GM13977 (cell line): ENCODE data around the gene ANKRD28.

Experiments used
- DNase-seq: peaks from one replicate; pipeline ENCODE4 v3.0.0; 2012; ENCODE audit warnings: low spot score
- in situ Hi-C: fragments of 300-500 bp; cut with MboI; formaldehyde crosslinking; loops from one replicate; pipeline ENCODE4 v1.12.0; 2022; ENCODE audit warnings: low sequenced_read_pairs, low pct_unique_long_range_greater_than_20kb, mixed read lengths, inconsistent platforms; ENCODE audit not compliant: unreplicated experiment
- TF ChIP-seq, protein P1 (sequence below): IDR thresholded peaks from 2 replicates; pipeline ENCODE4 v1.5.1; 2012; ENCODE audit warnings: mild to moderate bottlenecking, control low read depth; ENCODE audit not compliant: insufficient read depth; ENCODE audit errors: extremely low read depth, missing control alignments

Gene ANKRD28

DNA sequence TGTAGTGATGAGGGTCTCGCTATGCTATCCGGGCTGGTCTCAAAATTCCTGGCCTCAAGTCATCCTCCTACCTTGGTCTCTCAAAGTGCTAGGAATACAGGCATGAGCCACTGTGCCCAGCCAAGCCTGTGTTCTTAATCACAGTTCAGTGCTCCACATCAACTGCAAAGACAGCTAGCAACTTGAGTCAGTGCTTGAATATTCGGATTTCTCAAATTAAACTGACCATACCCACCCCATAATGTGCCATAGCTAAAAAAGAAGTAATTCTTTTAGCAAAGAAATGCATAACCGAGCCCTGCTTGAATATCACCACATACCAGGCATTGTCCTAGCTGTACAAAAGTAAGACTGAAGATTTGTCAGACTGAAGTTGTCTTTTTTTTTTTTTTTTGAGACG lies 107.0 kb downstream of the ANKRD28 start:
- in situ Hi-C loops: no loop called here
- DNase-seq: no peak
- TF ChIP-seq, protein P1, sequence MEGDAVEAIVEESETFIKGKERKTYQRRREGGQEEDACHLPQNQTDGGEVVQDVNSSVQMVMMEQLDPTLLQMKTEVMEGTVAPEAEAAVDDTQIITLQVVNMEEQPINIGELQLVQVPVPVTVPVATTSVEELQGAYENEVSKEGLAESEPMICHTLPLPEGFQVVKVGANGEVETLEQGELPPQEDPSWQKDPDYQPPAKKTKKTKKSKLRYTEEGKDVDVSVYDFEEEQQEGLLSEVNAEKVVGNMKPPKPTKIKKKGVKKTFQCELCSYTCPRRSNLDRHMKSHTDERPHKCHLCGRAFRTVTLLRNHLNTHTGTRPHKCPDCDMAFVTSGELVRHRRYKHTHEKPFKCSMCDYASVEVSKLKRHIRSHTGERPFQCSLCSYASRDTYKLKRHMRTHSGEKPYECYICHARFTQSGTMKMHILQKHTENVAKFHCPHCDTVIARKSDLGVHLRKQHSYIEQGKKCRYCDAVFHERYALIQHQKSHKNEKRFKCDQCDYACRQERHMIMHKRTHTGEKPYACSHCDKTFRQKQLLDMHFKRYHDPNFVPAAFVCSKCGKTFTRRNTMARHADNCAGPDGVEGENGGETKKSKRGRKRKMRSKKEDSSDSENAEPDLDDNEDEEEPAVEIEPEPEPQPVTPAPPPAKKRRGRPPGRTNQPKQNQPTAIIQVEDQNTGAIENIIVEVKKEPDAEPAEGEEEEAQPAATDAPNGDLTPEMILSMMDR: no peak

DNA sequence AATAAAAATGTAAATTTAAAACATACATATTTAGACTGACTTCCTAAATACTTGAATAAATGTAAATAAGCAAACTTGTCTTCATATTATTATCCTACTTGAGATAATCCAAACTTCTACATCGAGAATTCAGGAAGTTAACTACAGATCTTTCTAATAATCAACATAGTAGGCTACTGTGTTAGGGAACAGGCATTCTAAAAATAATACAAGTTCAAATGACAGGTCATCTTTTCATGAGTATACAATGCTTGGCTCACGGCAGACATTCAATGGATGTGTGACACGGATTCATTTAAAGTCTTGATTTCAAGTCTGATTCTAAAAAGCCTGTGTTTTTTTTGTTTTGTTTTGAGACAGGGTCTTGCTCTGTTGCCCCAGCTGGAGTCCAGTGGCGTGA lies 107.5 kb downstream of the ANKRD28 start:
- TF ChIP-seq, protein P1: no peak
- in situ Hi-C loops: no loop called here
- no peak for DNase-seq

DNA sequence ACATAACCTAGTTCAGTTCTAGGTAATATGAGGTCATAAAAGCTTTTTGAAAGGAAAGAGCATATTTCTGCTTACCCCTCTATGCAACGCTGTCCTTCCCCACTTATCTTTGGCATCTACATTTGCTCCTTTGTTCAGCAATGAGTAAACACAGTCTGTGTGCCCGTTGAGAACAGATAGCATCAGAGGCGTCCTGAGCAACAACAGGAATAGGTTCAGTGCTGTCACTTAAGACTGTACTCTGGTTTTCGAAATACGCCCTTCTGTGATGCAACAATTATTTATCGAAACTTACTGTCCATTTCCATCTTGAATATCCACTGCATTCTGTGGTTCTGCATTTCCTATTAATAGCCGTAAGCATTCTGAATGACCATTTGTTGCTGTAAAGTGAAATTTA lies 111.9 kb downstream of the ANKRD28 start:
- DNase-seq: no peak
- in situ Hi-C loops: no loop called here
- TF ChIP-seq, protein P1: no peak

DNA sequence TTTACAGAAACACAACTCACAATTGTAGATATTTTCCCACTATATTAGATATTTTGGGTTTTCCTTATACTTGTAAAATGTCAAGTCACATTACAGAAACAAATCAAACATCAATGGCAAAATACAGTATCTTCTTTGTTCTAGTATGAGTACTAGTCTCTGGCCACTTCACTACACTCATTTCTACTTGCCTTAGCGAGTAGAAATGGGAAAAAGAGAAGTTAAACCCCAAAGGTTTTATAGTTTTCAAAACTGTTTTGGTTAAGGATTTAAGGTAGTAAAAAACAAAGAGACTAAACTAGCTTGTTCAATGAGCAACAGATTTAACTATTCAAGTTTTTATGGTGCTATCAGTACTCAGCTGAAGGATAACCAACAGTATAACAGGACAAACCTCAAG lies 114.5 kb downstream of the ANKRD28 start:
- in situ Hi-C loops: no loop called here
- DNase-seq: no peak
- TF ChIP-seq, protein P1: no peak

DNA sequence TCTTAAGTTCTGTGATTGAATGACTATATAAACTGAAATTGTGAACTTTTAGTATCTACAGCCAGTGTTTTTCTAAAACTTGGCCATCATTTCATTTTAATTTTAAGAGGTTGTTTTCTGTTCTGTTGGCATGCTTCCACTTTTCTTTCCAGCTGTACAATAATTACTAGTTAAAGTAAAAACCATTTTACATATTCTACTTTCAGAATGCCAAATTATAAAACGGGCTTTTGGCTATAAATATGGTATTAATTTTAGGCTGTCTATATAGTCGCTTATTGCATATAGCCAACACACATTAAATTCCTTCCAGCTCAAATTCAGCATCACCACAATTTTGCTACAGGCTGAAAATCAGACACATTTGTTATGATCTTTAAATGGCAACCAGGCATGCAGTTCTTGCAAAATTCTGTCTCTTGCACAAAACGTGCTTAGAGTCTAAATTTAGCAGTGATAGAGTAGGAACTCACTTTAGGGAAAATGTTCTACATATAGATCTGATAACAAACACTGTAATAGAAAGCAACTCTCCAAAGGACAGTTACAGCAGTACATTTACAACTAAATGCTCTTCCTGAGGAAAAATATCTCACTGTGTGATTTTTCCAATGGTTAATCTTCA lies 115.1 kb downstream of the ANKRD28 start:
- in situ Hi-C loops: no loop called here
- no peak for DNase-seq
- TF ChIP-seq, protein P1: no peak

DNA sequence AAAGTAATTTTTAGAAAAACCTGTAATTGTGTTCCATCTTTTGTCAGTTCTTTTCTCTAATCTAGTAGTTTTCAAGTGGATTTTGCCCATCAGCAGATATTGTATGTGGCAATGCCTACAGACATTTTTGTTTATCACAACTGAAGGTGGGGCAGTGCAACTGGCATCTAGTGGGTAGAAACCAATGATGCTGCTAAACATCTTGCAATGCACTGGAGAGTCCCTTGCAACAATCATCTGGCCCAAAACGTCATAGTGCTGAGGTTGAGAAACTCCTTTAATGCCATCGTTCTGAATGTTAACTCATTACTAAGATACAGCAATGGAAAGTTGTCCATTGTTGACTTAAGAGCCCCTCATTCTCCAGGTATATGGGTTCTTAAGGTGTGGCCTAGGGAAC lies 116.1 kb downstream of the ANKRD28 start:
- TF ChIP-seq, protein P1: no peak
- in situ Hi-C loops: no loop called here
- no peak for DNase-seq

DNA sequence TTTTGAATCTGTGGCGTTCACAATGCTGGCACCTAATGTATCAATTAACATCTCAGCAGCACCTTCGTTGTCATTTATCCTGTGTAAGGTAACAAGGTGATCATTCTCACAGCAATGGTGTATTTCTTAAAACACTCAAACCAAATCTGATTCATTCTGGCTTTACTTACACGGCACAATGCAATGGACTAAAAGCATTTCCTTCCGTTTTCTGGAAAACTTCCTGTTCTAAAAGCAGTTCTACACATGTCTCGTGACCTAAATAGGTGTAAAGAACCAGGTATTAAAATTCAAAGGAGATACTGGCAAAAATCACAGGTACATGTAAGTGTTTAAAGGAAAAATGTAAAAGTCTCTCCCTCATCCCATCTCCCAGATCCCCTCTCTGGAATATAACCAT lies 118.5 kb downstream of the ANKRD28 start:
- DNase-seq: no peak
- TF ChIP-seq, protein P1: no peak
- in situ Hi-C loops: no loop called here
